Neuronal stem cell (in vitro differentiated cells): ENCODE results near the gene TMEM163.

Experiments used
- DNase-seq: peaks from one replicate; pipeline ENCODE4 v3.0.0-alpha.2; 2013; ENCODE audit warnings: low spot score
- H2AFZ ChIP-seq: one replicate; pipeline ENCODE4 v1.6.1; 2013; ENCODE audit warnings: mild to moderate bottlenecking, low read length, inconsistent platforms
- H2AK5ac ChIP-seq: 2 replicates; pipeline ENCODE4 v1.6.1; 2013; ENCODE audit warnings: low read depth, mild to moderate bottlenecking, inconsistent platforms, low read length, moderate library complexity, mixed read lengths
- H2BK120ac ChIP-seq: 2 replicates; pipeline ENCODE4 v1.6.1; 2013; ENCODE audit warnings: low read depth, mild to moderate bottlenecking, inconsistent platforms, low read length, moderate library complexity, mixed read lengths
- H2BK12ac ChIP-seq: one replicate; pipeline ENCODE4 v1.6.1; 2013; ENCODE audit warnings: low read length, inconsistent platforms
- H2BK15ac ChIP-seq: 2 replicates; pipeline ENCODE4 v1.6.1; 2013; ENCODE audit warnings: mild to moderate bottlenecking, low read length, inconsistent platforms, mixed read lengths
- H2BK5ac ChIP-seq: one replicate; pipeline ENCODE4 v1.6.1; 2013; ENCODE audit warnings: inconsistent platforms, mild to moderate bottlenecking, low read length, moderate library complexity
- H3K14ac ChIP-seq: one replicate; pipeline ENCODE4 v1.6.1; 2013; ENCODE audit warnings: low read length, inconsistent platforms
- H3K18ac ChIP-seq: 2 replicates; pipeline ENCODE4 v1.6.1; 2013; ENCODE audit warnings: low read length, inconsistent platforms
- H3K23ac ChIP-seq: 2 replicates; pipeline ENCODE4 v1.6.1; 2013; ENCODE audit warnings: low read depth, mild to moderate bottlenecking, mixed read lengths, low read length, inconsistent platforms; ENCODE audit not compliant: poor library complexity
- H3K27ac ChIP-seq: replicated peaks from 3 replicates; pipeline ENCODE4 v1.5.1; 2013; ENCODE audit warnings: low read length, inconsistent platforms
- H3K27me3 ChIP-seq, 3 experiments: 2 replicates each; pipeline ENCODE4 v1.6.1; 2013; ENCODE audit warnings: low read length in 3 of 3, mild to moderate bottlenecking in 2 of 3, inconsistent platforms in 1 of 3, low read depth in 1 of 3, mixed read lengths in 1 of 3, moderate library complexity in 1 of 3; ENCODE audit not compliant: control insufficient read depth in 3 of 3, insufficient read depth in 3 of 3
- H3K36me3 ChIP-seq, 2 donors: replicated peaks in 1 of 2; 2 replicates each; pipeline ENCODE4 v1.6.1; 2013; ENCODE audit warnings: low read length in 2 of 2; ENCODE audit not compliant: control insufficient read depth in 2 of 2, insufficient read depth in 2 of 2
- H3K4ac ChIP-seq: 2 replicates; pipeline ENCODE4 v1.6.1; 2013; ENCODE audit warnings: inconsistent platforms, mild to moderate bottlenecking, low read length, moderate library complexity
- H3K4me1 ChIP-seq, 2 donors: 1 replicate in 1 of 2; 2 replicates in 1 of 2; pipeline ENCODE4 v1.6.1; 2013; ENCODE audit warnings: low read length in 2 of 2, low read depth in 1 of 2; ENCODE audit not compliant: control insufficient read depth in 2 of 2, insufficient read depth in 1 of 2
- H3K4me2 ChIP-seq: one replicate; pipeline ENCODE4 v1.6.1; 2013; ENCODE audit warnings: mild to moderate bottlenecking, low read length, inconsistent platforms; ENCODE audit not compliant: insufficient read depth, poor library complexity, severe bottlenecking
- H3K4me3 ChIP-seq, 2 donors: 2 replicates each; pipeline ENCODE4 v1.5.1; 2013; ENCODE audit warnings: low read length in 2 of 2, mild to moderate bottlenecking in 2 of 2, inconsistent platforms in 1 of 2, moderate library complexity in 1 of 2
- H3K79me1 ChIP-seq: one replicate; pipeline ENCODE4 v1.6.1; 2013; ENCODE audit warnings: low read depth, mild to moderate bottlenecking, inconsistent platforms, low read length, moderate library complexity
- H3K9ac ChIP-seq: one replicate; pipeline ENCODE4 v1.6.1; 2013; ENCODE audit warnings: mild to moderate bottlenecking, low read depth, low read length, inconsistent platforms; ENCODE audit not compliant: poor library complexity
- H3K9me3 ChIP-seq, 2 donors: replicated peaks in 1 of 2; 2 replicates each; pipeline versions ENCODE3 to v1.6.1; 2013; ENCODE audit warnings: low read length in 2 of 2, mild to moderate bottlenecking in 2 of 2, inconsistent platforms in 1 of 2, low read depth in 1 of 2, mixed read lengths in 1 of 2, moderate library complexity in 1 of 2; ENCODE audit not compliant: control insufficient read depth in 2 of 2, insufficient read depth in 1 of 2
- H4K8ac ChIP-seq: one replicate; pipeline ENCODE4 v1.6.1; 2013; ENCODE audit warnings: low read depth, mild to moderate bottlenecking, inconsistent platforms, low read length, moderate library complexity
- H4K91ac ChIP-seq: one replicate; pipeline ENCODE4 v1.6.1; 2013; ENCODE audit warnings: low read length, low read depth, mild to moderate bottlenecking, inconsistent platforms; ENCODE audit not compliant: poor library complexity
- WGBS, 2 donors: extraction: QIAGEN DNeasy Blood & Tissue Kit; methylation state at CpG; one replicate each; pipeline ENCODE4 v1.1.7; 2013; ENCODE audit warnings: missing lambda C conversion rate in 2 of 2, mixed read lengths in 1 of 2; ENCODE audit not compliant: insufficient read length in 2 of 2, insufficient replicate concordance in 1 of 2; ENCODE audit errors: extremely low coverage in 2 of 2; 5-methylcytosine and 5-hydroxymethylcytosine counted together

The TMEM163 gene

DNA sequence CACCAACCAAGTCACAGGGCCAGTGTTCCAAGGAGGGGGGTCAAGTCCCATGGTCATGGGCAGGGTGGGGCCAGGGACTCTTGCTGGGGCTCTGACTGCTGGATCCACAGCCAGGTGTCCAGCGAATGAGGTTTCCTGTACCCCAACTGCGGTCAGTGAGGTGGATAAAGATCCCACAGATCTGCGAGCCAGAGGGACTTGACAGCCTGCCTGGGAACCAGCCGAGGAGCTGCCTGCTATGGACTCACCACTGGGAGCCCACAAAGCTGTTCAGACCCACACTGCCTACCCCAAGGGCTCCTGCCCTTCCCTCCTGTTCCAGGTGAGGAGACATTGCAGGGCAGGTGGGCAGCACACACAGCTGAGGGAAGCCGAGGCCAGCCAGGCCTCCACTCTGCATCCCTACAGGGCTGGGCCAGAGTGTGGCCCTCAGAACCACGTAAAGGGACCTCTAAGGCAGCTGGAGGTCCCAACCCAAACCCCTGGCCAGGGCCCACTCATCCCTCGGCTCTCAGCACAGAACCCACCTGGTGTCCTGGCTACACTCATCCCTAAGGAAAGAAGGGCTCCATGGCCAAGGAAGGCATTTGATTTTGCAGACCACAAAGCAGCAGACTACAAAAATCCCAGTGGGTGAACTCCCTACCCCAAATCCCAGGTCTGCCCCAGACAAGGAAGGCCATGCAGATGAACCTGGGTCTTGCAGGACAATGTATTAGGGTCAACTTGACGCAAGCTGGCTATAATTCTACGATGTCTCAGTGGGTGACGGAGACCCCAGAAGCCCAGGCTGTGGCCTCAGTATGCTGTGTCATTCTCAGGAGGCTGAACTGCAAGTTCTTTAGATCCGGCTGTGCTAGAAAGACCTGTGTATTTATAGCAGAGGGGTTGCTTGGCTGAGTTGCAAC, 255.8 kb downstream of the TMEM163 start:
- no CpG with 5 or more reads among the region's 11 CpGs for WGBS, 2 donors

DNA sequence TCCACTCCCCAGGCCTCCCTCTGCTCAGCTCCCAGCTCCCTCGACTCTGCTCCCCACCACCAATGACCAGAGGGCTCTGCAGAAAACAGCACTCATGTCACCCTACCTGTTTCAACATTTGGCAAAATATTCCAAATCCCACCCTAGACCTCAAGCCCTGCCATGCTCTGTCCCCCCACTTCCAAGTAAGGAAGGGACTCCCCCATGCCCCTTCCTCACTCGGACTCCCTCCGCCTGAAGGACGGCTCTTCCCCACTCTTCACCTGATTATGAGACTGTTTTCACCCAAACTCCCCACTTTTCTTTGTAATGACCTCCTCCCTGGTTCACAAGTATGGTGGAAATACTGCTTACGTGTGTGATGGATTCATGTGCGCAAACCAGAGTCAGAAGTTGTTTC, 256.5 kb downstream of the TMEM163 start:
- DNase-seq, result no peak
- Histone ChIP-seq H2BK5ac (no peak overlapping the region), H3K36me3 (no peaks in the 10 kb centered on the region), H2AFZ (no peak overlapping the region), H3K14ac (no peak overlapping the region), H3K79me1 (no peaks in the 10 kb centered on the region), H3K27ac (no peak overlapping the region), H3K4me1 (peaks cover 0 to 6% of the 10 kb centered on the region in 2 donors), H3K27me3 (no peaks in the 10 kb centered on the region), H3K4ac (no peak overlapping the region), H2BK12ac (no peak overlapping the region), H3K18ac (no peak overlapping the region), H2AK5ac (no peak overlapping the region), H3K23ac (no peak overlapping the region), H3K4me2 (no peak overlapping the region), H3K9ac (no peak overlapping the region), H2BK15ac (no peak overlapping the region), H4K8ac (no peak overlapping the region), H3K4me3 (no peak overlapping the region), H2BK120ac (no peak overlapping the region), H4K91ac (no peak overlapping the region), H3K9me3 (no peaks in the 10 kb centered on the region)
- WGBS, 2 donors, result no CpG with 5 or more reads among the region's 6 CpGs

More for the DNA sequence above, 255.8 kb downstream of the TMEM163 start:
- no peaks in the 10 kb centered on the region for H3K9me3 ChIP-seq
- no peak overlapping the region for H3K4me3 ChIP-seq
- H3K27me3 ChIP-seq, result no peaks in the 10 kb centered on the region
- no peak overlapping the region for H3K9ac ChIP-seq
- no peak overlapping the region for H2BK15ac ChIP-seq
- peaks cover 0 to 6% of the 10 kb centered on the region in 2 donors for H3K4me1 ChIP-seq
- no peak overlapping the region for H2AFZ ChIP-seq
- no peak overlapping the region for H2BK5ac ChIP-seq
- H3K27ac ChIP-seq, result no peak overlapping the region
- H4K91ac ChIP-seq, result no peak overlapping the region
- no peak overlapping the region for H3K4ac ChIP-seq
- no peak overlapping the region for H2AK5ac ChIP-seq
- no peak for DNase-seq
- H3K79me1 ChIP-seq, result no peaks in the 10 kb centered on the region
- no peak overlapping the region for H2BK120ac ChIP-seq
- H2BK12ac ChIP-seq, result no peak overlapping the region
- H3K4me2 ChIP-seq, result no peak overlapping the region
- no peak overlapping the region for H3K18ac ChIP-seq
- no peak overlapping the region for H3K23ac ChIP-seq
- no peaks in the 10 kb centered on the region for H3K36me3 ChIP-seq
- no peak overlapping the region for H3K14ac ChIP-seq
- no peak overlapping the region for H4K8ac ChIP-seq

GRCh38 chr2:134461511-134461910, 257.3 kb downstream of the TMEM163 start:
- H3K14ac ChIP-seq, result no peak overlapping the region
- H3K27ac ChIP-seq, result no peak overlapping the region
- no peak overlapping the region for H3K23ac ChIP-seq
- no peak overlapping the region for H2BK5ac ChIP-seq
- no peak overlapping the region for H3K4me2 ChIP-seq
- H3K27me3 ChIP-seq, result no peaks in the 10 kb centered on the region
- no peak overlapping the region for H3K4ac ChIP-seq
- H2AFZ ChIP-seq, result peak overlapping the region; percentile 74
- no peak overlapping the region for H4K8ac ChIP-seq
- no peak for DNase-seq
- no peak overlapping the region for H3K4me3 ChIP-seq
- H3K4me1 ChIP-seq, result peaks cover 0 to 6% of the 10 kb centered on the region in 2 donors
- H3K9me3 ChIP-seq, result no peaks in the 10 kb centered on the region
- no peak overlapping the region for H2BK15ac ChIP-seq
- WGBS, 2 donors, result no CpG with 5 or more reads among the region's 6 CpGs
- H2BK12ac ChIP-seq, result no peak overlapping the region
- H3K9ac ChIP-seq, result no peak overlapping the region
- no peak overlapping the region for H4K91ac ChIP-seq
- H3K18ac ChIP-seq, result no peak overlapping the region
- H2BK120ac ChIP-seq, result no peak overlapping the region
- H3K79me1 ChIP-seq, result no peaks in the 10 kb centered on the region
- H3K36me3 ChIP-seq, result no peaks in the 10 kb centered on the region
- H2AK5ac ChIP-seq, result no peak overlapping the region

DNA sequence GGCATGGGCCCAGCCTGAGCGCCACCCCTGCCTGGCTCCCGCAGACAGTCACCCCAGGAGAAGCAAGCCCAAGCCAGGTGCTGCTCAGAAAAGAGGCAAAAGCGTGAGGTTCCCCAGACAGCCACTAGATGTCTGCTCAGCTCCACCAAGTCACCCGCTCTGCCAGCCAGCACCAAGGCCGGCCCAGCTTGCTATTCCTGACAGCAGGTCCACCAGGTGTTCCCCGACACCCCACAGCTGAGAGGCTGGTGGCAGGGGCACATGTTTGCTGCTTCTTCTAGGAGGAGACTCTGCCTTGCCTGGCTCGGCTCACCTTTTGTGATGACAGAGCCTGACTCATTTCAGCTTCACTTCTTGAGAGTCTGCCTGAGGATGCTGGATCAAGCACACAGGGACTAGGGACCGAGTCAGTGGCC, 258.2 kb downstream of the TMEM163 start:
- Histone ChIP-seq H2BK5ac (peak overlapping the region; percentile 68), H3K4me3 (no peak overlapping the region), H3K4ac (no peak overlapping the region), H2AFZ (peak overlapping the region; percentile 39), H3K4me1 (peaks cover 0 to 6% of the 10 kb centered on the region in 2 donors), H3K4me2 (no peak overlapping the region), H3K79me1 (no peaks in the 10 kb centered on the region), H2BK12ac (no peak overlapping the region), H2BK15ac (no peak overlapping the region), H3K27ac (no peak overlapping the region), H3K36me3 (peaks cover under 1 to 3% of the 10 kb centered on the region in 2 donors), H3K23ac (no peak overlapping the region), H4K91ac (no peak overlapping the region), H3K9me3 (no peaks in the 10 kb centered on the region), H3K18ac (peak overlapping the region; percentile 3), H3K9ac (peak overlapping the region; percentile 71), H2AK5ac (peak overlapping the region; percentile 31), H3K27me3 (no peaks in the 10 kb centered on the region), H2BK120ac (no peak overlapping the region), H3K14ac (peak overlapping the region; percentile 47), H4K8ac (no peak overlapping the region)
- no CpG with 5 or more reads among the region's 8 CpGs for WGBS, 2 donors
- DNase-seq, result peak; percentile 40
